GM18502 (cell line): ENCODE measurements around the gene PPM1A.

Experiments
- ATAC-seq: cut with Tn5 transposase; IDR thresholded peaks from one replicate; pipeline ENCODE4 v1.9.1; 2021; ENCODE audit warnings: mild to moderate bottlenecking; ENCODE audit not compliant: unreplicated experiment, poor library complexity

PPM1A gene

GRCh38 chr14:60248697-60249318 is at the start of gene PPM1A:
PPM1A (plus strand) TSS chr14:60249221; CDS start chr14:60282704, 33,483 bp downstream.
- ATAC-seq, result peak; percentile 69

GRCh38 chr14:60199321-60199720 is 49.7 kb upstream of the PPM1A start:
- ATAC-seq, result no peak

DNA sequence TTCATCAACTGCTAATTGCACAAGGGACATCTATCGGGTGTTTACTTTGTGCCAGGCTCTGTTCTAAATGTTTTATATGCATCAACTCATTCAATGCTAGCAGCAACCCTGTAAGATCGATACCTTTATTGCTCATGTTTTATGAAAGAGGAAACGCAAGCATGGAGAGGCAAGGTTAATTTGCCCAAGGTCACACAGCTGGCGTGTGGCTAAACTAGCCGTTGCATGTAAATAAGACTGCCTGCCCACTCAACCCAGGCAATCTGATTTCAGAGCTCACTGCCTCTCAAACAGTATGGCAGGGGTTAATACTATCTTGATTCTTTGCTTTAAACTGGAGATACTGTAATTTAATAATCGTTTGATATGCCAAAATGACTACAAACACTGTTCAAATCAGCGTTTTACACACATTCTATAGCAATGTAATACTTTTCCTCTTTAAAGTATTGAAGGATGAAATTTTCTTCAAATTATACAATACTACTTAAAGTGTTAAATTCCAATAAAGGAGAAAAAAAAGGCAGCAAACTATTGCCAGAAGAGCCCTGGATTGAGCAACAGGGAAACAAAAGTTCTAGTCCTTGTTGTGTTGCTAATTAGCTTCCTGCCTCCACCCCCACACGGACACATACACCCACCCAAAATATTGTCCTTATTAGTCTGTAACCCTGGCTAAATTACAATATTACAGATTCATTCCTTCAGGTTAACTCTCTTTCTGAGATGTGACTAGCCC is 44.7 kb upstream of the PPM1A start:
- peak; percentile 82 for ATAC-seq

DNA sequence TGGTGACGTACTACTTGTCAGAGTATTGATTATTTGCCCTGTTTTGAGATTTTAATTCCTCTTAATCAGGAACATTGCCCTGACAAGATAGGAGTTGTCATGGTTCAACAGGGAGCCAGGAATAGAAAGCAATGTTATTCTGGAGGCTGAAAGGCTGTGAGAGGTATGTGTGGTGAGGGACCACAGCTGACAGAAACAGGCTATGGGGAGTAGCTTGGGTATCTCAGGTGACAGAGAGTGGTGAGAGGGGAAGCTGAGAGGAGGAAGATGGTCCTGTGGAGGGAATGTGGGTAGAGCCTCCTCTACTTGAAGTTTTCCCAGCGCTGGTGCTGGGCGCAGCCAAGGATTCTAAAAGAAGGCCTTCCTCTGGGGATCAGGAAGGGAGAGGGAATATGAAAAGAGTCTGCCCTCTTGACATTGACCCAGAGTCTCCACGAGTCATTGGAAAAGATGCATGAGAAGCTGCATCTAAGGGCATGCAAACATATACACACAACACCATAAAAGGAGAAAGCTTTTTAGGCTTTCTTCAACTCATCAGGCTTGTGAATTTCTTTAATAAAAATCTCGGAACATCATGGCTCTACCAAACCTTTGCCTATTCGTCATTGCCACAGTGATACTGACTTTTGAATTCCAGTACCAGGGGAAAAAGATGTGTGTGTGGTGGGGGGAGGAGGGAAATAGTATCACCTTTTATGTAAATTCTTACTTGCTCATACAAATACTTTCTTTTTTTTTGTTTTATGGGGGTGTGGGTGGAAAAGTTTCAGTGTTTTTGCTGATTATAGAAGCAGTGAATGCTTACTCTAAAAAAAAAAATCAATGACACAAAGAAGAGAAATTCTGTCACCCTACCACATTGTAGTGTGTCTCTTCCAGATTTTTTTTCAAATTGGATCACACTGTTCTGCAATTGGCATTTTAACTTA is 43.9 kb upstream of the PPM1A start:
- ATAC-seq, result peak; percentile 67

- no peak for ATAC-seq
These were observed 42.8 kb upstream of the PPM1A start for GRCh38 chr14:60206249-60206670.

DNA sequence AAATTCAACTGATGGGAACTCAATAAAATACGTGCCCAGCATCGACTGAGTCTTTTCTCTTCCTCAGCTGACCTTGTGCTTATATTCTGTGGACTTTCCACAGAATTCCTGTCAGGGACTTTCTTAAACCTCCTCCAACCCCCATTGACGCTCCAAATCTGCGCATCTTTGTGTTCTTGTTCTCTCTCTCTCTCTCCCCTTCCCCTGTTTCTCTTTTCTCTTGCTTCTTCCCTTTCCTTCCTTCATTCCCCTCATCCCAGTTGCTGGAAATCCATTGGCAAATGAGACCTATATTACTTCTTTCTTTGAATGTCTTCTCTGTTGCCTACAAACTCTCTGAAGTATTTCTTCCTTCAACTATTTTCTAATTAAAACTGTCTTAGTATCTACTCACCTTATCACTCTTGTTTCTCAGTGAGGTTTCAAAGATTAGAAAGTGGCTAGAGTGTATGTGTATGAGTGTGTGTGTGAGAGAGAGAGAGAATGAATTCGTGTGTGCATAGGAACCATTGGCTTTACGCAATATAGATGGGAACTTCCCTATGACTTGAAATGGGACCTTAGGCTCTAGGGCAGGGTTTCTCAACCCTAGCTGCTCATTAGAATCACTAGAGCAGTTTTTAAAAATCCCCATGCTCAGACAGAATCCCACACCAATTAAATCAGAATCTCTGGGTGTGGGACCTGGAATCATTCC is 42.0 kb upstream of the PPM1A start:
- ATAC-seq, result peak; percentile 34

DNA sequence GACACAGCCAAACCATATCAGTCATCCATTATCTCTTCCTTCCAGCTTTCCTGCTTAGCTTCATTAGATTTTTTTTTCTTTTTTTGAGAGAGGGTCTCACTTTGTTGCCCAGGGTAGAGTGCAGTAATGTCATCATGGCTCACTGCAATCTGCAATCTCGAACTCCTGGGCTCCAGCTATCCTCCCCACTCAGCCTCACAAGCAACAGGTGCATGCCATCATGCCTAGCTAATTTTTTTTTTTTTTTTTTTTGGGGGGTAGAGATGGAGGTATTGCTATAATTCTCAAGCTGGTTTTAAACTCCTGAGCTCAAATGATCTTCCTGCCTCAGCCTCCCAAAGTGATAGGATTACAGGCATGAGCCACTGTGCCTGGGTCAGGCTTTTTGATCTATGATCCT is 38.3 kb upstream of the PPM1A start:
- no peak for ATAC-seq

DNA sequence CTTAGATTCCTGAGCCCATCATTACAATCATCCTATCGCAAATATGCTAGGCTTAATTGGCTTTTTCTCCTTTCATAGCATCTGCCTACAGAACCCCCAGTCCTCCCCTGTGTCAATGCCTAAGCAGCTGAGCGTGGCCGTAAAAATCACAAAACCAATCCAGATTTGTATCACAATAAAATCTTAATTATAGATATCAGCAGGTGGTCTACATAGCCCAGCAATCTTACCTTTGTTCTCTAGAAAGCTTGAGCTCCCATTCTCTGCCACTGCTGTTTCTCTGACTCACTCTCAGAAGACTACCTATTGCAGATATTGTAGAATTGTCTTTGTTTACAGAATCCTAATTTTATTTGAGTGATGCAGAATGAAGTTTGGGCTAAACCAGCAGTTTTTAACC is 37.9 kb upstream of the PPM1A start:
- no peak for ATAC-seq

- ATAC-seq, result peak; percentile 96
These were observed 36.3 kb upstream of the PPM1A start for GRCh38 chr14:60212503-60213371.

DNA sequence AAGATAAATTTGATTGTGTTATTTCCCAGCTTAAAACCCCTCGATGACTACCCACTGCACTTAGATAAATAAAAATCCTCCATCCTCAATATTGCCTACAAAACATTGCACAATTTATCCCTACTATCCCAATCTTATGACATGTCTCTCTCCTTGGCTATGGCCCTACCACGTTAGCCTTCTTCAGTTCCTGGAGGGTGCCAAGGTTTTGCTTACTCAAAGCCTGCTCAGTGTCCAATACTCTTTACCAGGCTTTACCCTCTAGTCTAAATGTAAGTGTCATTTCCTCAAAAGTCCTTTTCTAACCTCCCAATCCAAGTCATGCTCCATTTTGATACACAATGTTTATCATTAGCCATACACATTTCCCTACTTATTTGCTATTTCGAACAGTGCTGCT is 35.0 kb upstream of the PPM1A start:
- ATAC-seq, result no peak

- no peak for ATAC-seq
These were observed 34.5 kb upstream of the PPM1A start for GRCh38 chr14:60214415-60215126.

- no peak for ATAC-seq
These were observed 33.9 kb upstream of the PPM1A start for GRCh38 chr14:60215127-60215444.

GRCh38 chr14:60215520-60216420 is 33.3 kb upstream of the PPM1A start:
- no peak for ATAC-seq

DNA sequence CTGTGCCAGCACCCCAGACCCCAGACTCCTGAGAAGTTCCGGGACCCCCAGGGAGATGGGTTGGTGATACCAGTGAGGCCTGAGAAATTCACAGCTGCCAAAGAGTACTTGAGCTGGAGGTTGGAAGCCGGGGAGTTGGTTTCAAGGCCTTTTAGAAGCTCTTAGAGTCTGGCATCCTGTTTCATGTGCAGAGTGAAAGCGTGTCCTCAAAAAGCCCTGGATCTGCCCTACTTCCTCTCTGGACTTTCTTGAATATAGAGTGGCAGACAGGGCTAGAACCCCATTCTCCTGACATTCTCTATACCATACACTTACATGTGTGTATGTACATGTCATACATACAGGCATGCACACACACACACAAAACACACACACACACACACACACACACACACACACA is 31.3 kb upstream of the PPM1A start:
- ATAC-seq, result no peak

GRCh38 chr14:60220084-60220483 is 28.9 kb upstream of the PPM1A start:
- peak; percentile 80 for ATAC-seq

DNA sequence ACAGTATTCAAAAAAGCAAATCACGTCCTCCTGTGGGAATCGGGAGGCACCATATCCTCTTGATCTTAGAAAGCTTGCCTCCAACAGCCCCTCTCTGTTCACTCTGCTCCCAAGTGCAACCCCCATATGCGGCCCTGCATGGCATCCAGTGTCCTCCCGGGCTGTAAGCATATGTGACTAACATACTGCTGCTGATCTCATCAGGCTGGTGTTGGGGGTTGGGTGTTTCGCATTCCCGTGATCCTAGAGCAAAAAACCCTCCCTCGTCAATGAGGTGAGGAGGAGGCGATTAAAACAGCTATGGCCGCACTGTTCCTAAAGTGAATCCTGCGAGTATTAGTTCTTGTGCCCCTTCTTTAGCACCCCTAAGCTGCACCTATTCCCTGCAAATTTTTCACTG is 28.1 kb upstream of the PPM1A start:
- ATAC-seq, result no peak

DNA sequence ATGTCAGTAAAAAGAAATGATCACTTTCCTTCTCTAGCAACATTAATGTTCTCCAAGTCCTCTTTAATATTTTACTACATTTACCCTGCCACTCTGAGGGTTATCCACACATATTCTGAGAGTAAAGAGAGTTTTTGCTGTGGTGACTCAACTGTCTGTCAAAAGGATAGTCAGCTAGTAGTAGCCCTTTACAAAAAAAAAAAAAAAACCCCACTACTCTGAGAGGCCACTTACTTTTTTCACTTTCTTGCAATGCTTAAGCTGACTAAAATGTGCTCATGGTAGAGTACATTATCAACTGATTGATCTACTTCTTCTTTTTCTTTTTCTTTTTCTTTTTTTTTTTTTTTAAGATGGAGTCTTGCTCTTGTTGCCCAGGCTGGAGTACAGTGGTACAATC is 27.6 kb upstream of the PPM1A start:
- no peak for ATAC-seq

GRCh38 chr14:60222820-60223219 is 26.2 kb upstream of the PPM1A start:
- ATAC-seq, result no peak
